Muscle layer of duodenum (tissue), 2 donors: ENCODE results near the gene NYAP1.
"Not testable (repeated sequence)": the region's sequence is repeated elsewhere in the genome, so short reads cannot be mapped to it uniquely, and the experiment has no call there.

ENCODE experiments used
- H3K27ac ChIP-seq: one replicate; pipeline ENCODE4 v1.7.0; 2013; ENCODE audit warnings: mild to moderate bottlenecking, low read length
- H3K27me3 ChIP-seq: one replicate; pipeline ENCODE4 v1.7.0; 2013; ENCODE audit warnings: low read depth, mild to moderate bottlenecking, control low read depth, low read length
- H3K36me3 ChIP-seq, 2 donors: one replicate each; pipeline ENCODE4 v1.7.0; 2013; ENCODE audit warnings: low read length in 2 of 2, control low read depth in 1 of 2, mild to moderate bottlenecking in 1 of 2; ENCODE audit not compliant: insufficient read depth in 2 of 2, control insufficient read depth in 1 of 2
- H3K4me1 ChIP-seq, 2 donors: one replicate each; pipeline ENCODE4 v1.7.0; 2013; ENCODE audit warnings: low read length in 2 of 2, mild to moderate bottlenecking in 2 of 2, control low read depth in 1 of 2, moderate library complexity in 1 of 2; ENCODE audit not compliant: insufficient read depth in 2 of 2, control insufficient read depth in 1 of 2
- H3K4me3 ChIP-seq, 2 donors: one replicate each; pipeline ENCODE4 v1.7.0; 2013; ENCODE audit warnings: low read length in 2 of 2, low read depth in 1 of 2, mild to moderate bottlenecking in 1 of 2
- H3K9me3 ChIP-seq, 2 donors: one replicate each; pipeline ENCODE4 v1.7.0; 2013; ENCODE audit warnings: low read length in 2 of 2, control low read depth in 1 of 2, mild to moderate bottlenecking in 1 of 2; ENCODE audit not compliant: control insufficient read depth in 1 of 2
- donor health status: healthy.

Gene NYAP1

GRCh38 chr7:100444311-100445278, 39.1 kb upstream of the NYAP1 start:
- no peaks in the 10 kb centered on the region for H3K36me3 ChIP-seq
- H3K27ac ChIP-seq, result no peak overlapping the region
- H3K4me3 ChIP-seq, result no peak overlapping the region
- no peaks in the 10 kb centered on the region for H3K9me3 ChIP-seq
- no peaks in the 10 kb centered on the region for H3K27me3 ChIP-seq
- H3K4me1 ChIP-seq, result peaks cover 0 to 6% of the 10 kb centered on the region in 2 donors

GRCh38 chr7:100446040-100446439, 37.7 kb upstream of the NYAP1 start:
- H3K9me3 ChIP-seq, result no peaks in the 10 kb centered on the region
- no peak overlapping the region for H3K4me3 ChIP-seq
- peaks cover 0 to 6% of the 10 kb centered on the region in 2 donors for H3K4me1 ChIP-seq
- no peaks in the 10 kb centered on the region for H3K27me3 ChIP-seq
- H3K36me3 ChIP-seq, result no peaks in the 10 kb centered on the region
- H3K27ac ChIP-seq, result no peak overlapping the region

GRCh38 chr7:100447363-100447762, 36.4 kb upstream of the NYAP1 start:
- not testable (repeated sequence) for H3K4me3 ChIP-seq, H3K27ac ChIP-seq, H3K4me1 ChIP-seq, H3K9me3 ChIP-seq, H3K36me3 ChIP-seq, H3K27me3 ChIP-seq

GRCh38 chr7:100449190-100449795, 34.4 kb upstream of the NYAP1 start:
- H3K4me3 ChIP-seq, result no peak overlapping the region

GRCh38 chr7:100452513-100452912, 31.2 kb upstream of the NYAP1 start:
- H3K36me3 ChIP-seq, result peaks cover 0 to 8% of the 10 kb centered on the region in 2 donors
- H3K9me3 ChIP-seq, result no peaks in the 10 kb centered on the region
- H3K27me3 ChIP-seq, result no peaks in the 10 kb centered on the region
- no peak overlapping the region for H3K27ac ChIP-seq
- no peaks in the 10 kb centered on the region for H3K4me1 ChIP-seq
- no peak overlapping the region for H3K4me3 ChIP-seq

More at GRCh38 chr7:100449190-100449795, 34.4 kb upstream of the NYAP1 start:
- Histone ChIP-seq H3K36me3 (no peaks in the 10 kb centered on the region), H3K4me1 (no peaks in the 10 kb centered on the region), H3K27me3 (no peaks in the 10 kb centered on the region), H3K9me3 (no peaks in the 10 kb centered on the region), H3K27ac (no peak overlapping the region)

- H3K9me3 ChIP-seq, H3K27me3 ChIP-seq, H3K4me3 ChIP-seq, H3K27ac ChIP-seq, H3K4me1 ChIP-seq, H3K36me3 ChIP-seq: not testable (repeated sequence)
These were observed 29.9 kb upstream of the NYAP1 start for GRCh38 chr7:100453854-100454253.

GRCh38 chr7:100455206-100455605, 28.5 kb upstream of the NYAP1 start:
- Histone ChIP-seq H3K36me3 (peaks cover 0 to 11% of the 10 kb centered on the region in 2 donors), H3K27me3 (no peaks in the 10 kb centered on the region), H3K9me3 (no peaks in the 10 kb centered on the region), H3K4me3 (no peak overlapping the region), H3K27ac (no peak overlapping the region), H3K4me1 (no peaks in the 10 kb centered on the region)

GRCh38 chr7:100456562-100456961, 27.2 kb upstream of the NYAP1 start:
- H3K9me3 ChIP-seq, result no peaks in the 10 kb centered on the region
- no peaks in the 10 kb centered on the region for H3K27me3 ChIP-seq
- peaks cover 0 to 15% of the 10 kb centered on the region in 2 donors for H3K36me3 ChIP-seq
- H3K4me1 ChIP-seq, result no peaks in the 10 kb centered on the region
- H3K4me3 ChIP-seq, result no peak overlapping the region
- H3K27ac ChIP-seq, result no peak overlapping the region

GRCh38 chr7:100457033-100457432, 26.7 kb upstream of the NYAP1 start:
- Histone ChIP-seq H3K27ac (no peak overlapping the region), H3K4me3 (no peak overlapping the region), H3K4me1 (no peaks in the 10 kb centered on the region), H3K27me3 (no peaks in the 10 kb centered on the region), H3K9me3 (no peaks in the 10 kb centered on the region), H3K36me3 (peaks cover 0 to 15% of the 10 kb centered on the region in 2 donors)

GRCh38 chr7:100464210-100464660, 19.5 kb upstream of the NYAP1 start, which contains the start of gene SPACDR:
Gene SPACDR (minus strand): TSS chr7:100464260. CDS start chr7:100464025, 235 bp downstream.
- no peak within 1 kb of the TSS for H3K27ac ChIP-seq
- H3K27me3 ChIP-seq, result no peaks in the 10 kb centered on the region
- peaks cover 0 to 18% of the 10 kb centered on the region in 2 donors for H3K36me3 ChIP-seq
- H3K4me1 ChIP-seq, result peaks cover 0 to 28% of the 10 kb centered on the region in 2 donors
- H3K9me3 ChIP-seq, result no peaks in the 10 kb centered on the region
- no peak within 1 kb of the TSS for H3K4me3 ChIP-seq

GRCh38 chr7:100464791-100465190, 18.9 kb upstream of the NYAP1 start:
- peaks cover 0 to 34% of the 10 kb centered on the region in 2 donors for H3K4me1 ChIP-seq
- no peak overlapping the region for H3K4me3 ChIP-seq
- H3K36me3 ChIP-seq, result peaks cover 0 to 15% of the 10 kb centered on the region in 2 donors
- no peaks in the 10 kb centered on the region for H3K9me3 ChIP-seq
- H3K27me3 ChIP-seq, result no peaks in the 10 kb centered on the region
- H3K27ac ChIP-seq, result no peak overlapping the region
